ENCODE data around the gene EMC7.

Gene EMC7

DNA sequence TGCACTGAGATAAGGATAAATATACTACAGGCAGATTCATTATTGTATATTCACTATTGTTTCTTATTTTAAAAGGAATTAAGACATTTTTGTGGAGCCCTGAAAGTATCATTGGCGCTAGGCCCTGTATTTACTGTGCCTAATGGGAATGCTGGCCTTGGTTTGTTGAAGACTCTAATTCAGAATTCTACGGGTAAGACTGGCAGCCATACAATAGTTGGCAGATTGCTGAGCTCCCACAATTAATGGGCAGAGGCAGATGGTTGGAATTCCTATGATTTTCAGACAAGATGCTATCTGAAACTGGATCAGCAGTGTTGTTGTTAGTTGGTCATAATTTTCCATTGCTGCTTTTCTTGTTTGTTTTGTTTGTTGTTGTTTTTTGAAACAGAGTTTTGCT, 15.0 kb upstream of the EMC7 start:
- DNase-seq (ENCODE audit: low read depth in 1 of 2, low spot score in 1 of 2): no peak
- H3K4me3 ChIP-seq (replicated peaks; ENCODE audit: insufficient read depth, low read length): no peak overlapping the region
- H3K27me3 ChIP-seq (ENCODE audit: insufficient read depth, poor library complexity, severe bottlenecking): no peaks in the 10 kb centered on the region
- TF ChIP-seq REST (IDR thresholded peaks at IDR 0.05; ENCODE audit: insufficient replicate concordance, low read depth) (no peak), SPI1 (IDR thresholded peaks at IDR 0.05; ENCODE audit: borderline replicate concordance, low read depth) (no peak), GABPA (IDR thresholded peaks at IDR 0.05; ENCODE audit: low read depth) (no peak), POLR2AphosphoS5 (IDR thresholded peaks at IDR 0.05; ENCODE audit: low read depth) (no peak)
- TF ChIP-seq, protein P1, sequence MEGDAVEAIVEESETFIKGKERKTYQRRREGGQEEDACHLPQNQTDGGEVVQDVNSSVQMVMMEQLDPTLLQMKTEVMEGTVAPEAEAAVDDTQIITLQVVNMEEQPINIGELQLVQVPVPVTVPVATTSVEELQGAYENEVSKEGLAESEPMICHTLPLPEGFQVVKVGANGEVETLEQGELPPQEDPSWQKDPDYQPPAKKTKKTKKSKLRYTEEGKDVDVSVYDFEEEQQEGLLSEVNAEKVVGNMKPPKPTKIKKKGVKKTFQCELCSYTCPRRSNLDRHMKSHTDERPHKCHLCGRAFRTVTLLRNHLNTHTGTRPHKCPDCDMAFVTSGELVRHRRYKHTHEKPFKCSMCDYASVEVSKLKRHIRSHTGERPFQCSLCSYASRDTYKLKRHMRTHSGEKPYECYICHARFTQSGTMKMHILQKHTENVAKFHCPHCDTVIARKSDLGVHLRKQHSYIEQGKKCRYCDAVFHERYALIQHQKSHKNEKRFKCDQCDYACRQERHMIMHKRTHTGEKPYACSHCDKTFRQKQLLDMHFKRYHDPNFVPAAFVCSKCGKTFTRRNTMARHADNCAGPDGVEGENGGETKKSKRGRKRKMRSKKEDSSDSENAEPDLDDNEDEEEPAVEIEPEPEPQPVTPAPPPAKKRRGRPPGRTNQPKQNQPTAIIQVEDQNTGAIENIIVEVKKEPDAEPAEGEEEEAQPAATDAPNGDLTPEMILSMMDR (IDR thresholded peaks at IDR 0.05; ENCODE audit: insufficient read depth, low read length): no peak
- H3K27ac ChIP-seq (replicated peaks): no peak overlapping the region

DNA sequence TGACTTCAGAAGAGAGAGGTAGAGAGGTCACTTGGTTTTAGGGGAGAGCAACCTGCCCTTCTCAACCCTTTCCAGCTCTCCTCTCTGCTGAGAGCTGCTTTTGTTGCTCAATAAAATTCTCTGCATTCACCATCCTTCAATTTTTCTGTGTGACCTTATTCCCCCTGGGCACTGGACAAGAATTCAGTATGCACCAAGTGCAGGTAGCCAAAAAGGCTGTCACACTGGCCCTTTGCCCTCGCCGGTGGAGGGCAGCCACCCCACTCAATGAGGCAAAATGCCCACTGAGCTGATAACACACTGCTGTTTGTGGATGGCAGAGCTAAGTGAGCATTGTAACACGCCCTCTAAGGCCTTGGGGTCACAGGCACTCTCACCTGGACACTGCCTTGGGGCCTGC, 13.1 kb upstream of the EMC7 start:
- Histone ChIP-seq H3K4me3 (replicated peaks; ENCODE audit: insufficient read depth, low read length) (no peak overlapping the region), H3K27me3 (ENCODE audit: insufficient read depth, poor library complexity, severe bottlenecking) (no peaks in the 10 kb centered on the region), H3K27ac (replicated peaks) (no peak overlapping the region)
- no peak for TF ChIP-seq GABPA (IDR thresholded peaks at IDR 0.05; ENCODE audit: low read depth)
- TF ChIP-seq SPI1 (IDR thresholded peaks at IDR 0.05; ENCODE audit: borderline replicate concordance, low read depth): no peak
- no peak for TF ChIP-seq REST (IDR thresholded peaks at IDR 0.05; ENCODE audit: insufficient replicate concordance, low read depth)
- TF ChIP-seq, protein P1 (IDR thresholded peaks at IDR 0.05; ENCODE audit: insufficient read depth, low read length): no peak
- no peak for TF ChIP-seq POLR2AphosphoS5 (IDR thresholded peaks at IDR 0.05; ENCODE audit: low read depth)
- DNase-seq (ENCODE audit: low read depth in 1 of 2, low spot score in 1 of 2): no peak

DNA sequence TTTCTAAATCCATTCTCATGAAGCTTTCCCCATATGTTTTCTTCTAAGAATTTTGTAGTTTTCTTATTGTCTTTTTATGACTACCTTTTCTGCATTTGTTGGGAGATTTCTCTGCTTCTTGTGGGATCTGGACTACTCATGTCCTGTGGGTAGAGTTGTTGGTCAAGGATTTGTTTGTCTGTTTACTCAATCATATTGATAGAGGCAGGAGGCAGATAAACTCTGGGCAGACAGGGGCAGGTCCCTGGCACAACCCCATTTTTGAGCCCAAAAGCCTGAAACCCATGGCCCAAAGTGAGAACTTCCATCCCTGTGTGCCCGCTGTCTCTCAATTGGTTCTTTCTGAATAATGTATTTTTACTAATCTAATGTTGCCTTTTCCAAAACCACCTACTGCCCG, 12.6 kb upstream of the EMC7 start:
- no peaks in the 10 kb centered on the region for H3K27me3 ChIP-seq (ENCODE audit: insufficient read depth, poor library complexity, severe bottlenecking)
- H3K4me3 ChIP-seq (replicated peaks; ENCODE audit: insufficient read depth, low read length): no peak overlapping the region
- H3K27ac ChIP-seq (replicated peaks): no peak overlapping the region
- no peak for DNase-seq (ENCODE audit: low read depth in 1 of 2, low spot score in 1 of 2)
- TF ChIP-seq REST (IDR thresholded peaks at IDR 0.05; ENCODE audit: insufficient replicate concordance, low read depth) (no peak), SPI1 (IDR thresholded peaks at IDR 0.05; ENCODE audit: borderline replicate concordance, low read depth) (no peak), GABPA (IDR thresholded peaks at IDR 0.05; ENCODE audit: low read depth) (no peak), POLR2AphosphoS5 (IDR thresholded peaks at IDR 0.05; ENCODE audit: low read depth) (no peak)
- TF ChIP-seq, protein P1 (IDR thresholded peaks at IDR 0.05; ENCODE audit: insufficient read depth, low read length): no peak
